HG03460 (cell line): ENCODE data around the gene SLC49A4.

Source experiments
- ATAC-seq: cut with Tn5 transposase; IDR thresholded peaks from one replicate; pipeline ENCODE4 v1.9.1; 2021; ENCODE audit not compliant: unreplicated experiment

Gene SLC49A4

DNA sequence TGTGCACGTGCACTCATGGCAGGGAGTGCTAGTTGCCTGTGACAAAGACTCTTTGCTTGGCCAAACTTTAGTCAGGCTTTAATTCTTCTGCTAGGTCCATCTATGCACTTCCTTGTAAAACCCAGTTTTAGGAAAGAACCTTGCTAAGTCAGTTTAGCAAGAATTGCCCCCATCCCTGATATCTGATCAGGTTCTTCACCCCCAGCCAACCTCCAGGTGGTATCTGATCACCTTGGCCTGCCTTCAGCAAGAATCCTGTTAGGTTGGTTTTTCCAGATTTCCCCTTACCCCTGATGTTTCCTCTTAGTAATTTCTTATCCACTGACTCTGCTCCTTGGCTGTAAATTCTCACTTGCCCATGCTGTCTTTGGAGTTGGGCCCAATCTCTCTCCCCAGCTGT is 9.6 kb upstream of the SLC49A4 start:
- ATAC-seq: no peak

DNA sequence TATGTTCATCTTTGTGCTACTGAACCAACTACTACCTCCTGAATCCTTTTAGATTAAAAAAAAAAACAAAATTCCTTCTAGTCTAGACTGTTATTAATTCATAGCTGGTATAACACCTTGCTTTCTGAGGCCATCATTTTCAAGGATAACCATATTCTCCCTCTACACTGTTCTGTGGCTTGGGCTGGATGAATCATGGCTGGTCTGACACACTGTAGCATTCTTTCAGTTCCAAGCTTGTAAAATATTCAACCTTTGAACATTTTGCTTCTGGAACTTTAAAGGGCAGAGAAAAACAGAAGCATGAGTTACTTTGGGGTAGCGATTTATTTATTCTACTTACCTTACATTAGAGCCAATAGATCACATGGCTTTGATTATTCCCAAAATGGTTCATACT is 8.8 kb upstream of the SLC49A4 start:
- ATAC-seq: no peak

- no peak for ATAC-seq
These were observed 7.0 kb upstream of the SLC49A4 start for GRCh38 chr3:122787872-122788271.

DNA sequence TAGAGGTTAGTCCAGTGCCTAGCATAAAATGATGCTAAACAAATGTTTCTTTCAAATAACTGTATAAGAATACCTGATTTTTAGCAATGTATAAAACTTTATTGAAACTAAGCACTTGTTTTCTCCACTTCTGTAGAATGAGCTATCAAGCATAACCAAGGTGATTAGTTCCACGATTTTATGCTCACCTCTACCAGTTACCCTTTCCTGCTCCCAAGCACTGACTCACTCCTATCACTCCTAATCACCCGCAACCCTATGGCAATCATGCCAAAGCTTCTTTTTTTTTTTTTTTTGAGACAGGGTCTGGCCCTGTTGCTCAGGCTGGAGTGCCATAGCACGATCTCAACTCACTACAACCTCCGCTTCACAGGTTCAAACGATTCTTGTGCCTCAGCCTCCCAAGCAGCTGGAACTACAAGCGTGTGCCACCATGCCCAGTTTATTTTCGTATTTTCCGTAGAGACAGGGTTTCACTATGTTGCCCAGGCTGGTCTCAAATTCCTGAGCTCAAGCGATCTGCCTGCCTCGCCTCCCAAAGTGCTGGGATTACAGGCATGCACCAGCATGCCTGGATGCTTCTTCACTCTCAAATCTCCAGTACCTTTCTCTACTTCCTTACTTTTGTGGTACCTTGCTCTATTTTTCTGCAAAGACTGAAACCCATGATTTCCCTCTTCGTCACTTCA is 5.1 kb upstream of the SLC49A4 start:
- ATAC-seq: no peak

- peak; percentile 58 for ATAC-seq
These were observed 1.1 kb upstream of the SLC49A4 start, which contains the start of gene HSPBAP1 for GRCh38 chr3:122793568-122794416. HSPBAP1 (minus strand) TSS chr3:122793831; CDS start chr3:122793680, 151 bp downstream.

DNA sequence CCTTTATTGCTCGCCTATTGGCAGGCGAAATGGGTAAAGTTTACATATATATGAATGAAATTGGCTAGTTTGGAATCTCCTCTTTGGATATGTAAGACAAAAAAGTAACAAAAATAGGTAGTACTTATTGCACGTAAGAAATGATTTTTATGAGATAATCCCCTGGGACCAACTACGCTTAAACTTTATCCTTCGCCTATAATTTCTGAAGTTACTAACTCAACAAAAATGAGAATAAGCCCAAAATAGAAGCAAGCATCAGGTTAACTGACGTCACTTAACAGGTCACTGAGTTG is 438 bp upstream of the SLC49A4 start:
- no peak for ATAC-seq

- ATAC-seq: no peak
These were observed 866 bp downstream of the SLC49A4 start for GRCh38 chr3:122795674-122796195.

DNA sequence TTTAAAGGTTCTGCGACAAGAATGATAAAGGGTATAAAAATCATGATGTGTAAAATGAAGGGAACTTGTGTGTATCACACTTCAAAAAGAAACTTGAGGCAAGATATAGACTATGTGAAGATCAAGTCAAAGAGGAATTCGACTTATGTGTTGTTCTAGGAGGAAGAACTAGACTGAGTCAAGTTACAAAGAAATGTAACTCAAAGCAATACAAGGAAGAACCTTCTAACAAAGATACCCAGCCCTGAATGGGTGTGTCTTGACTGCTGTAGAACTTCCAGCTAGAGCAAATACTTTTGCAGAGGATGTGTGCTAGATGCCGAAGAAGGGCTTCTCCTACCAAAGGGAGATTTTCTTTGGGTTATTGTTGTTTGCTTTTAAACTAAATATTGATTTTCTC is 2.4 kb downstream of the SLC49A4 start:
- ATAC-seq: no peak

DNA sequence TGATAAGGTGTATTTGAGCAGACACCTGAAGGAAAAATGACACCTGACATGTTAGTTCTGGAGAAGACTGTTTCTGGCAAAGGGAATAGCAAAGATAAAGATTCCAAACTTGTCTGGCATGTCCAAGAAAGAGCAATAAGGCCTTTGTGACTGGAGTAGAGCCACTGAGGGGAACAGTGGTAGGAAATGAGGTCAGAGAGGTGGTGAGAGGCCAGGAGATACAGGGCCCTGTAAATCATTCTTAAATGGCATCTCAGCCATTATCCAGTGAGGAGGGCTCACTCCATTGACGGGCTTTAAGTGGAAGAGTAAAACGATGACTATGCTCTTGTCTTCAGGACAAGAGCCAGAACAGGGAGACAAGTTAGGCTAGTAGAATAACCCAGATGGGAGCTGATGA is 4.5 kb downstream of the SLC49A4 start:
- ATAC-seq: no peak

- ATAC-seq: no peak
These were observed 5.2 kb downstream of the SLC49A4 start for GRCh38 chr3:122800031-122800430.

DNA sequence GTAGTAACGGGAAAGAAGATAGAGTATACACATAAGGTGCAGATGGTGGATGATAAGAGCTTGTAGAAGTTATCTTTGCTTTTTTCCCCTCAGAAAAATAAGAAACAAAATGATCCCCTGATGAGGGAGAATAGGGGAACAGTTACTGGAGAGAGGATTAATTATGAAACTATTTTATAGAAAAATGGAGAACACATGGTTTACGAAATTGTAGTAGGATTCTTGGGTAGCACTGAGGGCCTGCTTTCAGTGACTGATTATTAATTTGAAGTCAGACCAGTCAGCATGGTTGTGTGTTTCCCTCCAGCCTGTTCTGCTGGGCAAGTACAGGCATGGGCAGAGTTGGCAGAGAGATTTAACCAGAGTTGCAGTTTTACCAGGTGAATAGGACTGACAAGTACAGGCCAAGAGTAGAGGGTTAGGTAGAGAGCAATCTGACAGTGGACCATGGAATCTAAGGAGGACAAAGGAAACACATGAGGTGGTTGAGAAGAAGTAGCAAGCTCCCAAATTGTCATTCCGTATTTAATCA is 5.9 kb downstream of the SLC49A4 start:
- no peak for ATAC-seq

GRCh38 chr3:122802323-122802722 is 7.5 kb downstream of the SLC49A4 start:
- ATAC-seq: no peak

GRCh38 chr3:122803977-122804376 is 9.1 kb downstream of the SLC49A4 start:
- no peak for ATAC-seq

GRCh38 chr3:122810734-122811133 is 15.9 kb downstream of the SLC49A4 start:
- ATAC-seq: no peak

DNA sequence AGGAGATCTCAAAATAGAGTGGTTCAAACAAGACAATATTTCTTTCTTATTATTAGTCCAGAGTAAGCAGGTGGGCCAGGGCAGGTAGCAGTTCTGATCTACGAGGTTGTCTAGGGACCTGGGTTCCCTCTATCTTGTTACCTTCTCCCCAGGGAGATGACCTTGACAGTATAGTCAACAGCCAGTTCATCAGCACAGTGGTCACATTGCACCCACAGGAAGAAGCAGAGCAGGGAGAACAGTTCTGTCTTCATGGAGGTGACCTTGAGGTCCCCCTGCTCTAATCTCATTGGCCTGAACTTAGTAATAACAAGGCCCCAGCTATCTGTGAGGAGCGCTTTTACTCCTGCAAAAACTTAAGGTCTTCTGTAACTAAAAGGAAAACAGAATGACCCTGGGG is 21.7 kb downstream of the SLC49A4 start:
- ATAC-seq: no peak

- no peak for ATAC-seq
These were observed 29.9 kb downstream of the SLC49A4 start for GRCh38 chr3:122824465-122825381.

GRCh38 chr3:122825460-122825859 is 30.6 kb downstream of the SLC49A4 start:
- ATAC-seq: no peak

- ATAC-seq: no peak
These were observed 31.4 kb downstream of the SLC49A4 start for GRCh38 chr3:122826278-122826677.

- no peak for ATAC-seq
These were observed 33.4 kb downstream of the SLC49A4 start for GRCh38 chr3:122828281-122828680.

- ATAC-seq: no peak
These were observed 40.7 kb downstream of the SLC49A4 start for GRCh38 chr3:122835590-122835989.

DNA sequence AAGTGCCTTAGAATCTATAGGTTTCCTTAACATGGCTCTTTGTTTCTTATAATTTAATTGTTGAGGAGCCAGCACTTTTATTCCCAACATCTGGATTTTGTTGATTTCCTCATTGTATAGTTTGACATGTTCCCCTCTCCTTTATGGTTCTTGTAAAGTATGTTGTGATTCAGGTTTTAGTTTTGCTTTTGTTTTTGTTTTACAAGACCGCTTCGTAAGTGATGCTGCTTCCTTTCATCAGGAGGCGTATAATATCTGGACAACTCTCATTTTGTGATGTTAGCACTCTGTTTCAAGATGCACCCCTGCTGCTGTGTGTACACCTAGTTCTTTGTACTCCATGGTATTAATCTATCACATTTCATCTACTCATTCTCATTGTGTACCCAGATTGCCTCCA is 48.7 kb downstream of the SLC49A4 start:
- ATAC-seq: no peak
